Measurements from ENCODE around the gene NOP14.

Gene NOP14

GRCh38 chr4:2909583-2909982 lies 53.6 kb downstream of the NOP14 start:
- no peak for DNase-seq

GRCh38 chr4:2908686-2909085 lies 54.5 kb downstream of the NOP14 start:
- no peak for DNase-seq

- DNase-seq, result no peak
These were observed 55.4 kb downstream of the NOP14 start for GRCh38 chr4:2907706-2908293.

- no peak for DNase-seq
These were observed 56.0 kb downstream of the NOP14 start for GRCh38 chr4:2907226-2907625.

GRCh38 chr4:2906218-2906617 lies 57.0 kb downstream of the NOP14 start:
- DNase-seq, result no peak

- DNase-seq, result no peak
These were observed 57.7 kb downstream of the NOP14 start for GRCh38 chr4:2905544-2905943.

- no peak for DNase-seq
These were observed 61.1 kb downstream of the NOP14 start for GRCh38 chr4:2902126-2902525.

- DNase-seq, result no peak
These were observed 62.0 kb downstream of the NOP14 start for GRCh38 chr4:2901186-2901585.

GRCh38 chr4:2900741-2901140 lies 62.5 kb downstream of the NOP14 start:
- DNase-seq, result no peak

- DNase-seq, result no peak
These were observed 65.2 kb downstream of the NOP14 start for GRCh38 chr4:2898001-2898400.

GRCh38 chr4:2893772-2894171 lies 69.4 kb downstream of the NOP14 start:
- no peak for DNase-seq

GRCh38 chr4:2891294-2891693 lies 71.9 kb downstream of the NOP14 start:
- DNase-seq, result no peak

- no peak for DNase-seq
These were observed 74.3 kb downstream of the NOP14 start for GRCh38 chr4:2888886-2889285.
